ENCODE data around the gene ZNF786. TPM values are rescaled to one million over a fixed set of nuclear protein-coding genes. Genes with fewer than 3 reads are reported as not detected.

ZNF786 gene
- total RNA-seq, 1 experiment from 2014 or later: 4.2 TPM

- H4K20me1 ChIP-seq (ENCODE audit: low read length): no peaks in the 10 kb centered on the region
- DNase-seq (no peak), ATAC-seq (no peak)
- H3K9ac ChIP-seq (ENCODE audit: low read length): no peak overlapping the region
- no peaks in the 10 kb centered on the region for H3K9me2 ChIP-seq (replicated peaks; ENCODE audit: low read length)
- no peak overlapping the region for H3K4me3 ChIP-seq (ENCODE audit: low read length)
- no peaks in the 10 kb centered on the region for H3F3A ChIP-seq (ENCODE audit: low read length, unreplicated experiment)
- BruUV-seq (replicated peaks): no TSS peak
- no peak overlapping the region for H3K4me2 ChIP-seq (ENCODE audit: low read length)
- no peak for TF ChIP-seq CTCF (conservative IDR thresholded peaks at IDR 0.05; ENCODE audit: low read depth, low read length)
- TF ChIP-seq EZH2phosphoT487 (IDR thresholded peaks at IDR 0.05; ENCODE audit: borderline replicate concordance, low read length): no peak
- TF ChIP-seq EZH2 (IDR thresholded peaks at IDR 0.05; ENCODE audit: low read length, unreplicated experiment): no peak
- H3K27ac ChIP-seq (ENCODE audit: low read length): no peak overlapping the region
- no peaks in the 10 kb centered on the region for H3K27me3 ChIP-seq (ENCODE audit: low read length)
- ChIA-PET CTCF (no interaction called here), POLR2A (ENCODE audit: unreplicated experiment) (interaction anchor here (0.6 kb wide), 1 partner anchor 187 kb away, joined by 3 read pairs; the partner anchor contains the start of gene ZNF783)
- no peaks in the 10 kb centered on the region for H3K9me3 ChIP-seq (ENCODE audit: low read length)
- intact Hi-C loops (cut with micrococcal nuclease): no loop called here
- H3K79me2 ChIP-seq (ENCODE audit: low read length): no peaks in the 10 kb centered on the region
- no peaks in the 10 kb centered on the region for H3K4me1 ChIP-seq (ENCODE audit: insufficient read depth, low read length)
- peaks cover 3% of the 10 kb centered on the region; the same call in 1 of the 2 replicates for H3K36me3 ChIP-seq (ENCODE audit: low read depth, low read length)
- no peak overlapping the region for H2AFZ ChIP-seq (ENCODE audit: low read length)
Observed at GRCh38 chr7:149075286-149075685, 15.2 kb downstream of the ZNF786 start.

DNA sequence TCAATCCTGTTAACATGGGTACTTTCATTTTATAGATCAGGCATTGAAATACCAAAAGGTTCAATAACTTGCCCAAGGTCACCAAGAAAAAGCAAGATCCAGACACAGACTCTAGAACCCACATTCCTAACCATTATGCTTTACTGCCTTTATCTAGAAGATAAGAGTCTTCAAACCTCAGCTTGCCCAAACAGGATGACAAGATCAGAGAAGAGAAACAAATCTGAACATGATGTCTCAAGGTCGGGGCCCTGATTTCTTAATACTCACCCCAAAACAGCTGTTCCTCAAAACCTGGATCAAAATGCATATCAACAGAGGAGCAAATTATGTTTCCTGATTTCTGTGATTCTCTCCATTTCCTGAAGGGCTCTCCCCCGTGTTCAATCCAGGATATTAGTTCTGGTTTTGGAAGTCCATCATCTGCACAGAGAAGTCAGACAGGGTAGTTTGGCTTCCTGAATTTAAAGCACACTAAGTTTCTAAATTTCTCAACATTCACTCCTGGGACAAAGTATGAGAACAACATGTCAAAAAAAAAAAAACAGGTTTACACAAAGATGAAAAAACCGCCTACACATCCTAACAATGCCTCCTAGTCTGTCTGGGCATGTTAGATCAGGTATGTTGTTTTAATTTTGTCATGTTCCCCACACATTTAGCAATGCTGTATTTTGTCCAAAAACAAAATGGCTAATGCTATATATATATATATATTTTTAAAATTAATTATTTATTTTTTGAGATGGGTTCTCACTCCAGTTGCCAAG lies 16.2 kb downstream of the ZNF786 start:
- Histone ChIP-seq H3K79me2 (ENCODE audit: low read length) (no peaks in the 10 kb centered on the region), H3K27ac (ENCODE audit: low read length) (no peak overlapping the region), H3K4me2 (ENCODE audit: low read length) (no peak overlapping the region), H3F3A (ENCODE audit: low read length, unreplicated experiment) (no peaks in the 10 kb centered on the region), H3K9me2 (replicated peaks; ENCODE audit: low read length) (no peaks in the 10 kb centered on the region), H3K4me3 (ENCODE audit: low read length) (no peak overlapping the region), H3K9ac (ENCODE audit: low read length) (no peak overlapping the region), H3K36me3 (ENCODE audit: low read depth, low read length) (peaks cover 3% of the 10 kb centered on the region; the same call in 1 of the 2 replicates), H3K4me1 (ENCODE audit: insufficient read depth, low read length) (no peaks in the 10 kb centered on the region), H4K20me1 (ENCODE audit: low read length) (no peaks in the 10 kb centered on the region), H2AFZ (ENCODE audit: low read length) (no peak overlapping the region), H3K27me3 (ENCODE audit: low read length) (no peaks in the 10 kb centered on the region), H3K9me3 (ENCODE audit: low read length) (no peaks in the 10 kb centered on the region)
- ATAC-seq (no peak), DNase-seq (no peak)
- intact Hi-C loops (cut with micrococcal nuclease): no loop called here
- CTCF ChIA-PET: no interaction called here
- POLR2A ChIA-PET (ENCODE audit: unreplicated experiment): interaction anchor here (0.6 kb wide), 1 partner anchor 118 kb away, joined by 8 read pairs; no protein-coding TSS in a partner anchor
- BruUV-seq (replicated peaks): no TSS peak
- TF ChIP-seq EZH2 (IDR thresholded peaks at IDR 0.05; ENCODE audit: low read length, unreplicated experiment): no peak
- TF ChIP-seq CTCF (conservative IDR thresholded peaks at IDR 0.05; ENCODE audit: low read depth, low read length): no peak
- no peak for TF ChIP-seq EZH2phosphoT487 (IDR thresholded peaks at IDR 0.05; ENCODE audit: borderline replicate concordance, low read length)

- Histone ChIP-seq H3K79me2 (ENCODE audit: low read length) (no peaks in the 10 kb centered on the region), H3K9me2 (replicated peaks; ENCODE audit: low read length) (no peaks in the 10 kb centered on the region), H3F3A (ENCODE audit: low read length, unreplicated experiment) (no peaks in the 10 kb centered on the region), H3K27ac (ENCODE audit: low read length) (no peak overlapping the region), H3K9ac (ENCODE audit: low read length) (no peak overlapping the region), H3K4me2 (ENCODE audit: low read length) (no peak overlapping the region), H3K9me3 (ENCODE audit: low read length) (no peaks in the 10 kb centered on the region), H2AFZ (ENCODE audit: low read length) (no peak overlapping the region), H3K4me3 (ENCODE audit: low read length) (no peak overlapping the region), H4K20me1 (ENCODE audit: low read length) (no peaks in the 10 kb centered on the region), H3K36me3 (ENCODE audit: low read depth, low read length) (peaks cover 3% of the 10 kb centered on the region; the same call in 1 of the 2 replicates), H3K4me1 (ENCODE audit: insufficient read depth, low read length) (no peaks in the 10 kb centered on the region), H3K27me3 (ENCODE audit: low read length) (no peaks in the 10 kb centered on the region)
- DNase-seq (no peak), ATAC-seq (no peak)
- POLR2A ChIA-PET (ENCODE audit: unreplicated experiment): no interaction called here
- intact Hi-C loops (cut with micrococcal nuclease): no loop called here
- CTCF ChIA-PET: no interaction called here
- TF ChIP-seq EZH2 (IDR thresholded peaks at IDR 0.05; ENCODE audit: low read length, unreplicated experiment): no peak
- TF ChIP-seq CTCF (conservative IDR thresholded peaks at IDR 0.05; ENCODE audit: low read depth, low read length): no peak
- TF ChIP-seq EZH2phosphoT487 (IDR thresholded peaks at IDR 0.05; ENCODE audit: borderline replicate concordance, low read length): no peak
- BruUV-seq (replicated peaks): no TSS peak
Observed at GRCh38 chr7:149072438-149072775, 18.1 kb downstream of the ZNF786 start.
